GM12878 (cell line): Measurements from ENCODE around the gene NLRC3. TPM values are rescaled to one million over a fixed set of nuclear protein-coding genes. Genes with fewer than 3 reads are reported as not detected.

ENCODE experiments used
- ATAC-seq: fragments of 200-7000 bp; cut with Tn5 transposase; 3 replicates; pipeline ENCODE4 v1.9.1; 2020; ENCODE audit warnings: mild to moderate bottlenecking, moderate library complexity
- BruUV-seq: library from RNA; stranded (reverse); fragments of 400-500 nt; replicated peaks from 2 replicates; lab custom pipeline; 2021; lab: Mats Ljungman, UMichigan
- CTCF ChIA-PET: fragments of 300-600 bp; sonication (Branson Sonifier 250); formaldehyde crosslinking; extraction: SDS; loops from one replicate; lab custom pipeline; 2021; ENCODE audit warnings: inconsistent platforms; lab: Yijun Ruan, JAX
- POLR2A ChIA-PET: fragments of 350-600 bp; formaldehyde crosslinking; extraction: SDS; loops from one replicate; lab custom pipeline; 2021; ENCODE audit warnings: inconsistent platforms; lab: Charles Lee
- RAD21 ChIA-PET: fragments of 300-600 bp; sonication (Branson Sonifier 250); formaldehyde crosslinking; loops from one replicate; lab custom pipeline; 2023; ENCODE audit warnings: antibody characterized with exemption; ENCODE audit not compliant: unreplicated experiment; lab: Charles Lee
- SMC1A ChIA-PET: fragments of 300-600 bp; sonication (Branson Sonifier 250); formaldehyde crosslinking; loops from one replicate; lab custom pipeline; 2023; ENCODE audit not compliant: unreplicated experiment, uncharacterized antibody; lab: Charles Lee
- DNase-seq: peaks from one replicate; pipeline ENCODE4 v3.0.0-alpha.2; 2011; ENCODE audit warnings: low read depth, low spot score
- FAIRE-seq: peaks from 3 replicates; lab custom pipeline; 2011; peaks lifted over from hg19 to GRCh38; lab: Jason Lieb, UNC
- H2AFZ ChIP-seq: 2 replicates; pipeline ENCODE4 v1.6.0; 2011; ENCODE audit warnings: low read depth, low read length, control low read depth; ENCODE audit not compliant: control insufficient read depth
- H3K27ac ChIP-seq: 2 replicates; pipeline ENCODE4 v1.5.1; 2011; ENCODE audit warnings: control low read depth; ENCODE audit not compliant: control insufficient read depth, insufficient read depth
- H3K27me3 ChIP-seq, 2 experiments: replicated peaks in 1 of 2; 2 replicates each; pipeline versions ENCODE4 v1.6.0 to v1.6.1; 2011; ENCODE audit warnings: low read length in 1 of 2; ENCODE audit not compliant: control insufficient read depth in 2 of 2, insufficient read depth in 2 of 2
- H3K36me3 ChIP-seq, 2 experiments: 2 replicates each; pipeline ENCODE4 v1.5.1; 2011; ENCODE audit warnings: low read length in 1 of 2; ENCODE audit not compliant: control insufficient read depth in 2 of 2, insufficient read depth in 2 of 2
- H3K4me1 ChIP-seq: 2 replicates; pipeline ENCODE4 v1.6.1; 2011; ENCODE audit warnings: mild to moderate bottlenecking, low read length, moderate library complexity, mixed read lengths; ENCODE audit not compliant: control insufficient read depth, insufficient read depth
- H3K4me2 ChIP-seq: 2 replicates; pipeline ENCODE4 v1.6.0; 2011; ENCODE audit warnings: control low read depth; ENCODE audit not compliant: control insufficient read depth, insufficient read depth
- H3K4me3 ChIP-seq: fragments of 200-600 bp; sonication (generic); 2 replicates; pipeline ENCODE4 v1.5.1; 2016
- H3K79me2 ChIP-seq: 2 replicates; pipeline ENCODE4 v1.6.0; 2011; ENCODE audit warnings: low read length; ENCODE audit not compliant: control insufficient read depth, insufficient read depth
- H3K9ac ChIP-seq: 2 replicates; pipeline ENCODE4 v1.8.0; 2011; ENCODE audit warnings: low read length, control low read depth, mixed read lengths; ENCODE audit not compliant: control insufficient read depth, insufficient read depth
- H3K9me3 ChIP-seq: replicated peaks from 3 replicates; pipeline ENCODE4 v1.5.1; 2011; ENCODE audit warnings: mild to moderate bottlenecking, low read length; ENCODE audit not compliant: control insufficient read depth, insufficient read depth
- H4K20me1 ChIP-seq: 2 replicates; pipeline ENCODE4 v1.6.0; 2011; ENCODE audit not compliant: control insufficient read depth, insufficient read depth
- ATF7 ChIP-seq: fragments of 450-650 bp; IDR thresholded peaks from 2 replicates; pipeline ENCODE4 v1.6.1; 2016; ENCODE audit warnings: low read depth, mild to moderate bottlenecking
- CREB1 ChIP-seq: IDR thresholded peaks from 2 replicates; pipeline ENCODE4 v1.6.1; 2012; ENCODE audit warnings: low read depth, mild to moderate bottlenecking, inconsistent platforms
- CUX1 ChIP-seq: IDR thresholded peaks from 2 replicates; pipeline ENCODE4 v1.6.1; 2012; ENCODE audit warnings: improper control_type of control experiment, low read depth, low read length; ENCODE audit not compliant: insufficient replicate concordance
- IKZF2 ChIP-seq, 2 experiments: fragments of 450-650 bp; IDR thresholded peaks; 2 replicates each; pipeline ENCODE4 v1.6.1; 2017; ENCODE audit warnings: mild to moderate bottlenecking in 2 of 2, moderate library complexity in 2 of 2
- MEF2A ChIP-seq: IDR thresholded peaks from 2 replicates; pipeline ENCODE4 v1.6.1; 2011; ENCODE audit warnings: low read depth, mild to moderate bottlenecking, low read length, moderate library complexity; ENCODE audit not compliant: insufficient read depth
- SPI1 ChIP-seq: IDR thresholded peaks from 2 replicates; pipeline ENCODE4 v1.6.1; 2011; ENCODE audit warnings: low read depth, mild to moderate bottlenecking, low read length, moderate library complexity, borderline replicate concordance; ENCODE audit not compliant: insufficient read depth
- TCF12 ChIP-seq: IDR thresholded peaks from 2 replicates; pipeline ENCODE4 v1.6.1; 2011; ENCODE audit warnings: low read depth, mild to moderate bottlenecking, low read length
- YBX1 ChIP-seq: fragments of 450-650 bp; IDR thresholded peaks from 2 replicates; pipeline ENCODE4 v1.6.1; 2016; ENCODE audit warnings: antibody characterized with exemption
- WGBS: methylation state at CpG from one replicate; pipeline ENCODE4 v1.1.6; 2016; ENCODE audit warnings: low lambda C conversion rate; ENCODE audit not compliant: insufficient replicate concordance, insufficient coverage; ENCODE audit errors: missing lambda C conversion rate; 5-methylcytosine and 5-hydroxymethylcytosine counted together
- in situ Hi-C: fragments of 300-500 bp; cut with MboI; formaldehyde crosslinking; loops from 9 replicates; pipeline ENCODE4 v1.14.3; 2018; ENCODE audit warnings: mixed read lengths
- intact Hi-C: fragments of 100-400 bp; cut with micrococcal nuclease; formaldehyde crosslinking; loops from one replicate; pipeline ENCODE4 v1.14.2; 2022; ENCODE audit not compliant: unreplicated experiment
- polyA plus RNA-seq, 11 experiments: library from polyadenylated mRNA; depleted of rRNA in 4 of 11; unstranded in 6 of 11; stranded (reverse) in 5 of 11; fragments of >200 nt; fragmentation: Nextera tagmentation in 4 of 11; fragmentation: Illumina TruSeq in 1 of 11; extraction: Ambion mirVana in 4 of 11; extraction: Trizol in 1 of 11; gene quantifications; 1 replicate in 1 of 11; 2 replicates in 10 of 11; pipeline versions ENCODE4 v1.2.1 to v1.2.3, GENCODE V29; 2011 to 2016; ENCODE audit warnings: inconsistent platforms in 2 of 11, missing spikeins in 2 of 11, low read depth in 1 of 11
- total RNA-seq, 4 experiments: library from RNA; depleted of rRNA in 3 of 4; stranded (reverse); fragments of >200 nt in 3 of 4; fragmentation: Illumina TruSeq in 1 of 4; extraction: Trizol in 1 of 4; gene quantifications; 2 replicates each; pipeline versions ENCODE4 v1.2.1 to v1.2.3, GENCODE V29; 2013 to 2021

The NLRC3 gene
- total and polyA plus RNA-seq, 10 of the 15 experiments (the other 5 are each of a cell fraction or from before 2014, with no cell fraction given): 2.2 to 17.8 (median 7.6) TPM

DNA sequence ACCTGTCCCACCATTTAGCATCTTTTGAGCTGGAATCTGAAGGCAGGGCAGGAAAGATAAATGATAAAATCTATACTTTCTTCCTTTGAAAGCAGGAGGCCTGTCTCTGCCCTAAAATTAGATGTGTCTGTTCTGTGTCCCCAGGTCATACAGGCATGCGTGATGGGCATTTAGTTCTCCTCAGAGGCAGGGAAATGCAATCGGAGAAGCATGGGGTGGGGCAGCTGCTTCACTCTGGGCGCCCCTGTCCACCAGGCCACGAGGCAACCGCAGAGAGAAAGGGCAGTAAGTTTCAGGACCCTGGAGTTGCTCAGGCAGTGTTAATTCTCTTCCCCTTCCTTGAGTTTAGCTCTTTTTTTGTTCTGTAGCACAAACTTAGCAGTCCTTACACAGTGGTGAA, 51.3 kb downstream of the NLRC3 start:
- intact Hi-C loops (no loop called here), in situ Hi-C loops (no loop called here)
- no peaks in the 10 kb centered on the region for H3K36me3 ChIP-seq
- H2AFZ ChIP-seq: no peak overlapping the region
- no peak overlapping the region for H3K4me3 ChIP-seq
- H3K4me1 ChIP-seq: no peaks in the 10 kb centered on the region
- CTCF ChIA-PET: interaction anchor here (0.9 to 1.2 kb wide), 3 partner anchors 12 to 728 kb away, joined by 3 to 4 read pairs (median 3); no protein-coding TSS in a partner anchor
- ATAC-seq (no peak), FAIRE-seq (no peak), DNase-seq (no peak)
- SMC1A ChIA-PET: interaction anchor here (0.6 kb wide), 1 partner anchor 350 kb away, joined by 3 read pairs; no protein-coding TSS in a partner anchor
- no peaks in the 10 kb centered on the region for H3K9me3 ChIP-seq
- no peak overlapping the region for H3K27ac ChIP-seq
- no peak overlapping the region for H3K4me2 ChIP-seq
- RAD21 ChIA-PET: interaction anchor here (1.5 kb wide), 1 partner anchor 397 kb away, joined by 3 read pairs; no protein-coding TSS in a partner anchor
- POLR2A ChIA-PET: no interaction called here
- no peaks in the 10 kb centered on the region for H3K27me3 ChIP-seq
- BruUV-seq: no TSS peak
- H4K20me1 ChIP-seq: no peaks in the 10 kb centered on the region
- TF ChIP-seq ATF7 (no peak), MEF2A (no peak), CUX1 (no peak), SPI1 (no peak), YBX1 (no peak), IKZF2 (IDR thresholded peaks at IDR 0.05) (no peak), TCF12 (no peak), CREB1 (no peak)
- 70% methylated on average over 5 of the region's 5 CpGs for WGBS
- H3K9ac ChIP-seq: no peak overlapping the region
- H3K79me2 ChIP-seq: no peaks in the 10 kb centered on the region
